K562 (cell line): ENCODE results near the gene GCNT1. TPM values are rescaled to one million over a fixed set of nuclear protein-coding genes. Genes with fewer than 3 reads are reported as not detected.

Source experiments
- GTF3C2 ChIP-seq: IDR thresholded peaks from 3 replicates; pipeline ENCODE4 v1.6.1; 2011; ENCODE audit warnings: borderline replicate concordance, mild to moderate bottlenecking, moderate library complexity; ENCODE audit not compliant: insufficient read length; ENCODE audit errors: extremely low read depth
- LARP7 ChIP-seq: fragments of 450-650 bp; IDR thresholded peaks from 2 replicates; pipeline ENCODE4 v1.6.1; 2016
- RUNX1 ChIP-seq: sonication (generic); IDR thresholded peaks from 2 replicates; pipeline ENCODE4 v1.6.1; 2016; ENCODE audit warnings: antibody characterized with exemption, low read depth
- ZNF695 ChIP-seq: fragments of 450-650 bp; formaldehyde crosslinking; IDR thresholded peaks from 2 replicates; pipeline ENCODE4 v1.4.0; 2020; ENCODE audit warnings: mild to moderate bottlenecking, moderate library complexity
- polyA plus RNA-seq, 8 experiments: library from polyadenylated mRNA; depleted of rRNA in 4 of 8; stranded (reverse) in 5 of 8; unstranded in 3 of 8; fragments of >200 nt; fragmentation: Nextera tagmentation in 2 of 8; fragmentation: Illumina TruSeq in 1 of 8; extraction: Ambion mirVana in 2 of 8; extraction: Trizol in 1 of 8; gene quantifications; 2 replicates each; pipeline versions ENCODE4 v1.2.1 to v1.2.3, GENCODE V29; 2011 to 2014; ENCODE audit warnings: inconsistent platforms in 1 of 8, missing spikeins in 1 of 8
- total RNA-seq, 7 experiments: library from RNA; depleted of rRNA in 6 of 7; stranded (reverse); fragments of >200 nt in 6 of 7; fragmentation: Illumina TruSeq in 2 of 7; extraction: Trizol in 2 of 7; gene quantifications; 2 replicates each; pipeline versions ENCODE4 v1.2.1 to v1.2.3, GENCODE V29; 2011 to 2021; ENCODE audit warnings: low replicate concordance in 1 of 7
- TF ChIP-seq, protein P1 (sequence below): fragments of 450-650 bp; IDR thresholded peaks from 2 replicates; pipeline ENCODE4 v1.6.1; 2016; ENCODE audit warnings: low read depth

The GCNT1 gene
- total and polyA plus RNA-seq, 9 of the 15 experiments (the other 6 are each of a cell fraction or from before 2014, with no cell fraction given): 0.01 to 0.71 (median 0.10) TPM

- TF ChIP-seq GTF3C2: no peak
- TF ChIP-seq, protein P1, sequence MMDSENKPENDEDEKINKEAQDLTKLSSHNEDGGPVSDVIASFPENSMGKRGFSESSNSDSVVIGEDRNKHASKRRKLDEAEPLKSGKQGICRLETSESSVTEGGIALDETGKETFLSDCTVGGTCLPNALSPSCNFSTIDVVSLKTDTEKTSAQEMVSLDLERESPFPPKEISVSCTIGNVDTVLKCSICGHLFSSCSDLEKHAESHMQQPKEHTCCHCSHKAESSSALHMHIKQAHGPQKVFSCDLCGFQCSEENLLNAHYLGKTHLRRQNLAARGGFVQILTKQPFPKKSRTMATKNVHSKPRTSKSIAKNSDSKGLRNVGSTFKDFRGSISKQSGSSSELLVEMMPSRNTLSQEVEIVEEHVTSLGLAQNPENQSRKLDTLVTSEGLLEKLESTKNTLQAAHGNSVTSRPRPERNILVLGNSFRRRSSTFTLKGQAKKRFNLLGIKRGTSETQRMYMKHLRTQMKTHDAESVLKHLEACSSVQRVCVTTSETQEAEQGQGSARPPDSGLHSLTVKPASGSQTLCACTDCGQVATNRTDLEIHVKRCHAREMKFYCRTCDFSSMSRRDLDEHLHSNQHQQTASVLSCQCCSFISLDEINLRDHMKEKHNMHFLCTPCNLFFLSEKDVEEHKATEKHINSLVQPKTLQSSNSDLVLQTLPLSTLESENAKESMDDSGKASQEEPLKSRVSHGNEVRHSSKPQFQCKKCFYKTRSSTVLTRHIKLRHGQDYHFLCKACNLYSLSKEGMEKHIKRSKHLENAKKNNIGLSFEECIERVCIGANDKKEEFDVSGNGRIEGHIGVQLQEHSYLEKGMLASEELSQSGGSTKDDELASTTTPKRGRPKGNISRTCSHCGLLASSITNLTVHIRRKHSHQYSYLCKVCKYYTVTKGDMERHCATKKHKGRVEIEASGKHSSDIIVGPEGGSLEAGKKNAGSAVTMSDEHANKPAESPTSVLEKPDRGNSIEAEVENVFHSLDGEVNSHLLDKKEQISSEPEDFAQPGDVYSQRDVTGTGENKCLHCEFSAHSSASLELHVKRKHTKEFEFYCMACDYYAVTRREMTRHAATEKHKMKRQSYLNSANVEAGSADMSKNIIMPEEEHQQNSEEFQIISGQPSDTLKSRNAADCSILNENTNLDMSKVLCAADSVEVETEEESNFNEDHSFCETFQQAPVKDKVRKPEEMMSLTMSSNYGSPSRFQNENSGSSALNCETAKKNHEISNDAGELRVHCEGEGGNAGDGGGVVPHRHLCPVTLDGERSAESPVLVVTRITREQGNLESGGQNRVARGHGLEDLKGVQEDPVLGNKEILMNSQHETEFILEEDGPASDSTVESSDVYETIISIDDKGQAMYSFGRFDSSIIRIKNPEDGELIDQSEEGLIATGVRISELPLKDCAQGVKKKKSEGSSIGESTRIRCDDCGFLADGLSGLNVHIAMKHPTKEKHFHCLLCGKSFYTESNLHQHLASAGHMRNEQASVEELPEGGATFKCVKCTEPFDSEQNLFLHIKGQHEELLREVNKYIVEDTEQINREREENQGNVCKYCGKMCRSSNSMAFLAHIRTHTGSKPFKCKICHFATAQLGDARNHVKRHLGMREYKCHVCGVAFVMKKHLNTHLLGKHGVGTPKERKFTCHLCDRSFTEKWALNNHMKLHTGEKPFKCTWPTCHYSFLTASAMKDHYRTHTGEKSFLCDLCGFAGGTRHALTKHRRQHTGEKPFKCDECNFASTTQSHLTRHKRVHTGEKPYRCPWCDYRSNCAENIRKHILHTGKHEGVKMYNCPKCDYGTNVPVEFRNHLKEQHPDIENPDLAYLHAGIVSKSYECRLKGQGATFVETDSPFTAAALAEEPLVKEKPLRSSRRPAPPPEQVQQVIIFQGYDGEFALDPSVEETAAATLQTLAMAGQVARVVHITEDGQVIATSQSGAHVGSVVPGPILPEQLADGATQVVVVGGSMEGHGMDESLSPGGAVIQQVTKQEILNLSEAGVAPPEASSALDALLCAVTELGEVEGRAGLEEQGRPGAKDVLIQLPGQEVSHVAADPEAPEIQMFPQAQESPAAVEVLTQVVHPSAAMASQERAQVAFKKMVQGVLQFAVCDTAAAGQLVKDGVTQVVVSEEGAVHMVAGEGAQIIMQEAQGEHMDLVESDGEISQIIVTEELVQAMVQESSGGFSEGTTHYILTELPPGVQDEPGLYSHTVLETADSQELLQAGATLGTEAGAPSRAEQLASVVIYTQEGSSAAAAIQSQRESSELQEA: no peak
- TF ChIP-seq ZNF695 (CRISPR knock-in tag): no peak
- TF ChIP-seq LARP7: no peak
- TF ChIP-seq RUNX1: no peak
Observed at GRCh38 chr9:76462126-76462525, 3.1 kb downstream of the GCNT1 start (continued).
